ENCODE results near the gene STAM.

The STAM gene

GRCh38 chr10:17731331-17732020 is 87.5 kb downstream of the STAM start:
- no peak for DNase-seq (ENCODE audit: low read depth)

DNA sequence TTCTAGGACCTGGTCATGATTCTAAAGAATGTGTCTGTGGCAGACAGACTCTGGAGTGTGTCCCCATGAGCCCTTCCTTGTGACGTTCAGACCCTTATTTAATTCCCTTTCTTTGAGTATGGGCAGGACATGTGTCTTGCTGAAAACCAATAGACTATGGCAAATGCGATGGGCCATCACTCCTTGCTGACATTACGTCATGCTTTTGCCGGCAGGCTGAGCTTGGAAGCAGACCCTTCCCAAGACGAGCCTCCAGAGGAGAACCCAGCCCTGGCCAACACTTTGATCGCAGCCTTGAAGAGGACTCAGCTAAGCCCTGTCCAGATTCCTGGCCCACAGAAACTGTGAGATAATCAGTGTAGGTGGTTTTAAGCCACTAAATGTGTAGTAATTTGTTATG is 89.7 kb downstream of the STAM start:
- DNase-seq (ENCODE audit: low read depth) = no peak

GRCh38 chr10:17734432-17735080 is 90.6 kb downstream of the STAM start:
- no peak for DNase-seq (ENCODE audit: low read depth)

- no peak for DNase-seq (ENCODE audit: low read depth)
These were observed 91.4 kb downstream of the STAM start for GRCh38 chr10:17735166-17735941.

DNA sequence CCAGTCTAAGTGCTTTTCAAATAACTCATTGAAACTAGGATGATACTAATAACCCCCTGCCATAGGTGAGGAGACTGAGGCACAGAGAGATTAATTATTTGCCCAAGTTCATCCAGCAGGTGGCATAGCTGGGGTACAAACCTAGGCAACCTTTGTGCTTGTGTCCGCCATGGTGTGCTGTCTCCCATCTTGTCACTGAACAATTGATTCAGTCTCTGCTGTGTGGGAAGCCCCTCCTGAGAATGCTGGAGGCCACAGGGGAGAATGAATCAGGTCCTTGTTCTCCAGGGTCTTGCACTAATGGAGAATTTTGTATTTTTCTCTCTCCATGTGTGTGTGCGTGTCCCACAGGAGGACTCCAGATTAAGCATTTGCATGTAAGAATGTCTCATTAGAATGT is 92.3 kb downstream of the STAM start:
- DNase-seq (ENCODE audit: low read depth) = no peak

GRCh38 chr10:17737027-17737965 is 93.3 kb downstream of the STAM start:
- peak; percentile 20 for DNase-seq (ENCODE audit: low read depth)

- DNase-seq (ENCODE audit: low read depth) = no peak
These were observed 96.7 kb downstream of the STAM start for GRCh38 chr10:17740668-17741067.

DNA sequence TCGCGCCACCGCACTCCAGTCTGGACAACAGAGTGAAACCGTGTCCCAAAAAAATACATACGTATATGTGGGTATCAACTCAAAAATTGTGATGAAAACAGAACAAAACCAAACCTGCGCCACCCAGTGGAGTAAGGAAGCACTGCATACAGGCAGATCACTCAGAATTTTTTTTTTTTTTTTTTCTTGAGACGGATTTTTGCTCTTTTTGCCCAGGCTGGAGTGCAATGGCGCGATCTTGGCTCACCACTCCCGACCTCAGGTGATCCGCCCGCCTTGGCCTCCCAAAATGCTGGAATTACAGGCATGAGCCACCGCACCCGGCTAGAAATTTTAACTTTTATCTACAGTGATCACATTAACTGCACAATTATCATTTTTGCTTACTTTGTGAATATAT is 99.0 kb downstream of the STAM start:
- peak; percentile 33 for DNase-seq (ENCODE audit: low read depth)

GRCh38 chr10:17743437-17743836 is 99.5 kb downstream of the STAM start:
- no peak for DNase-seq (ENCODE audit: low read depth)

DNA sequence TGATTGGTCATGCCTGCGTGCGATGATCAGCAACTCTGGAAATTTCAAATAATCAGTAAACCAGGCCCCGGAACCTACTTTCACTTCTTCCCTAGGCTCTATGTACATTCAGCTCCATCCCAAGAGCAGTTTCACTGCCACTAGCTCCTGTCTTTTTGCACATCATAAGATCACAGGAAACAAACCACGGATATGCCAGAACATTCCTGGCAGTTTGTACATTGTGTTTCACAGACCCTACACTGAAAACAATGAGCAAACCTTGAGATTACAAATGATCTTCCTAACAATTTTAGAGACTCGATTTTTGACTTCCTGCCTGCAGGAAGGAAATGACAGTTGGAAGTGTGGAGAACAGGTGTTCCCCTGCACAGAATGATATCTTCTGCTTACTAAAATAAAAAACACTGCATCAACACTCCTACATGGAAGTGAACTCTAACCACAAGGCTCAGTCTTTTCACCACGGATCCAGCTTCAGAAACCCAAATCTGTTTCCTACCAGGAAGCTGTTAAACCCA is 100.5 kb downstream of the STAM start:
- no peak for DNase-seq (ENCODE audit: low read depth)

DNA sequence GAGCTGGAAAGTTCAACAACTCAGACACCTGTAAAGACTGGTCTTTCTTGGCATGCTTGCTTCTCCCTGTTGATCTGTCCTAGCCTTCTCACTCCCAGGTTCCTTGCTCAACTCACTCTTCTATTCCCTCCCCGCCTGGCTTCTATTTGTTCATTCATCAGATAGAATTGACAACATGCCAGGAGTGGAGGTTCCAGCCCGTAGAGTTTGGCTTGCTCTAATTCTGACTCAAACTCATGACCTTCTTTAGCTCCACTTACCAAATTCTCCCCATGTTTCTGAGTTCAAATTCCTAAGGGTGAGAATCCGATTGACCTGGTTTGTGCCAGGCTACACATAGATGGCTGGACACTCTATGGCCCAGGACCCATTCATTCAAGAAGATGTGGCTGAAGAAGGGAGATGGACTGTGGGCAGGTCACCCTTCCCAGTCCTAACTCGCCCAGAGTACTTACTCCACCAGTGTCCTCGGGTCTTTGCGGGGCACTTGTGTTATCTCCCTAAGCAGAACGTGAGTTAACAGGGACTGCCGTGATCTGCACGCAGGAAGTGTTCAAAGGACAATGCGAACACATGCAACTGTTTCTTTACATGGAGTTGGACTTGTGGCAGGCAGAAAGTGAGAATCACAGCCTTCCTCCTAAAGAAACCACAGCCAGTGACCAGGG is 104.1 kb downstream of the STAM start:
- no peak for DNase-seq (ENCODE audit: low read depth)

GRCh38 chr10:17749890-17750289 is 105.9 kb downstream of the STAM start:
- no peak for DNase-seq (ENCODE audit: low read depth)

GRCh38 chr10:17751781-17752445 is 108.0 kb downstream of the STAM start, which contains the start of gene TMEM236:
Gene TMEM236, plus strand, starts transcription at chr10:17752201. Its CDS starts 95 bp downstream, at chr10:17752296.
- DNase-seq (ENCODE audit: low read depth) = no peak

DNA sequence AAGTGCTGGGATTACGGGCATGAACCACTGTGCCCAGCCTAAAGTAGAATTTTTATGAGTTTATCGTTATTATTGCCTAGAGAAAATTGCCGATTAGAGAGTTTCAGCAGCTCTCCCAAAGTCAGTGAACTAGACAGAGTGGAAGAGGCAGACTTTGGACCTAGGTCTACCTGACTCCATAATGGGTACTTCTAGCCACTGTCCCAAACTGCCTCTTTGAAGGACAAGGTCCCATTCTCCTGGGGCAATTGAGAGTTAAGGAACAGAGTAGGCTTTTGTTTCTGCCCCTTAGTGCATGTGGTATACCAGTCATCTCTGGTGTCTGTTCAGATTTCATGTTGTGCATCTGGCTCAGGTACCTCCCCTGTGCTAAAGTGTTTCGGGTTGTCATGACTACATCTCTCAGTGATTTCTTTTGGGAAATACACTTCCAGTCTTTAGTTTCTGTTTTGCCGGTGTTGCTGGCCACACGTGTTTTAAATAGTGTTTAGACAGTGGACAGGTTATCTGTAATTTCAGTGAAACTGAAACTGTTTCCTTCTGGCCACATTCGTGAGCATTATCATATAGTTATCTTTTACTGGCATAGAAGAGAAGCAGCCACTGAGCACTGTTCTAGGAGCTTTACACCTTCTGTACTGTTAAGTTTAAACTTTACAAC is 112.7 kb downstream of the STAM start:
- no peak for DNase-seq (ENCODE audit: low read depth)

- no peak for DNase-seq (ENCODE audit: low read depth)
These were observed 114.2 kb downstream of the STAM start for GRCh38 chr10:17758200-17758599.

DNA sequence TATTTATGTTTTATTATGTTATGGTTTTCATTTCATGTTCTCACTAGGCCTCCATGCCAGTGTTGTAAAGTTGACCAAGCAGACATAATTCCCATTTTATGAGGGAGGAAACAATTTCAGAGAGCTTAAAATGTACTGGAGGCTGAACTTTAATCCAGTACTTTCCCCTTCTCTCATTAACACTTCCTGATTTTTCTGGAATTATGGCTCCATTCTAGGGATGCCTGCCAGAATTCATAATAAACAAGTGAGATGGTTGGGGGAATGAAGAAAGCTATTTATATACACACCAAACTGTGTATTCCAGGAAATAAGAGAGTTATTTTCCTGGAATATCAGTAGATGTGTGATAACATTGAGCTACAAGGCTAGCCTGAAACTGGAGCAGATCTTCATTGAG is 114.9 kb downstream of the STAM start:
- no peak for DNase-seq (ENCODE audit: low read depth)

GRCh38 chr10:17764142-17764541 is 120.2 kb downstream of the STAM start:
- no peak for DNase-seq (ENCODE audit: low read depth)

GRCh38 chr10:17765602-17766001 is 121.7 kb downstream of the STAM start:
- DNase-seq (ENCODE audit: low read depth) = no peak
